Neuronal stem cell (in vitro differentiated cells): ENCODE data around the gene RPP40.

Experiments used
- DNase-seq: peaks from one replicate; pipeline ENCODE4 v3.0.0-alpha.2; 2013; ENCODE audit warnings: low spot score
- H2AFZ ChIP-seq: one replicate; pipeline ENCODE4 v1.6.1; 2013; ENCODE audit warnings: mild to moderate bottlenecking, low read length, inconsistent platforms
- H2AK5ac ChIP-seq: 2 replicates; pipeline ENCODE4 v1.6.1; 2013; ENCODE audit warnings: low read depth, mild to moderate bottlenecking, inconsistent platforms, low read length, moderate library complexity, mixed read lengths
- H2BK120ac ChIP-seq: 2 replicates; pipeline ENCODE4 v1.6.1; 2013; ENCODE audit warnings: low read depth, mild to moderate bottlenecking, inconsistent platforms, low read length, moderate library complexity, mixed read lengths
- H2BK12ac ChIP-seq: one replicate; pipeline ENCODE4 v1.6.1; 2013; ENCODE audit warnings: low read length, inconsistent platforms
- H2BK15ac ChIP-seq: 2 replicates; pipeline ENCODE4 v1.6.1; 2013; ENCODE audit warnings: mild to moderate bottlenecking, low read length, inconsistent platforms, mixed read lengths
- H2BK5ac ChIP-seq: one replicate; pipeline ENCODE4 v1.6.1; 2013; ENCODE audit warnings: inconsistent platforms, mild to moderate bottlenecking, low read length, moderate library complexity
- H3K14ac ChIP-seq: one replicate; pipeline ENCODE4 v1.6.1; 2013; ENCODE audit warnings: low read length, inconsistent platforms
- H3K18ac ChIP-seq: 2 replicates; pipeline ENCODE4 v1.6.1; 2013; ENCODE audit warnings: low read length, inconsistent platforms
- H3K23ac ChIP-seq: 2 replicates; pipeline ENCODE4 v1.6.1; 2013; ENCODE audit warnings: low read depth, mild to moderate bottlenecking, mixed read lengths, low read length, inconsistent platforms; ENCODE audit not compliant: poor library complexity
- H3K27ac ChIP-seq: replicated peaks from 3 replicates; pipeline ENCODE4 v1.5.1; 2013; ENCODE audit warnings: low read length, inconsistent platforms
- H3K27me3 ChIP-seq, 3 experiments: 2 replicates each; pipeline ENCODE4 v1.6.1; 2013; ENCODE audit warnings: low read length in 3 of 3, mild to moderate bottlenecking in 2 of 3, inconsistent platforms in 1 of 3, low read depth in 1 of 3, mixed read lengths in 1 of 3, moderate library complexity in 1 of 3; ENCODE audit not compliant: control insufficient read depth in 3 of 3, insufficient read depth in 3 of 3
- H3K36me3 ChIP-seq, 2 donors: replicated peaks in 1 of 2; 2 replicates each; pipeline ENCODE4 v1.6.1; 2013; ENCODE audit warnings: low read length in 2 of 2; ENCODE audit not compliant: control insufficient read depth in 2 of 2, insufficient read depth in 2 of 2
- H3K4ac ChIP-seq: 2 replicates; pipeline ENCODE4 v1.6.1; 2013; ENCODE audit warnings: inconsistent platforms, mild to moderate bottlenecking, low read length, moderate library complexity
- H3K4me1 ChIP-seq, 2 donors: 1 replicate in 1 of 2; 2 replicates in 1 of 2; pipeline ENCODE4 v1.6.1; 2013; ENCODE audit warnings: low read length in 2 of 2, low read depth in 1 of 2; ENCODE audit not compliant: control insufficient read depth in 2 of 2, insufficient read depth in 1 of 2
- H3K4me2 ChIP-seq: one replicate; pipeline ENCODE4 v1.6.1; 2013; ENCODE audit warnings: mild to moderate bottlenecking, low read length, inconsistent platforms; ENCODE audit not compliant: insufficient read depth, poor library complexity, severe bottlenecking
- H3K4me3 ChIP-seq, 2 donors: 2 replicates each; pipeline ENCODE4 v1.5.1; 2013; ENCODE audit warnings: low read length in 2 of 2, mild to moderate bottlenecking in 2 of 2, inconsistent platforms in 1 of 2, moderate library complexity in 1 of 2
- H3K79me1 ChIP-seq: one replicate; pipeline ENCODE4 v1.6.1; 2013; ENCODE audit warnings: low read depth, mild to moderate bottlenecking, inconsistent platforms, low read length, moderate library complexity
- H3K9ac ChIP-seq: one replicate; pipeline ENCODE4 v1.6.1; 2013; ENCODE audit warnings: mild to moderate bottlenecking, low read depth, low read length, inconsistent platforms; ENCODE audit not compliant: poor library complexity
- H3K9me3 ChIP-seq, 2 donors: replicated peaks in 1 of 2; 2 replicates each; pipeline versions ENCODE3 to v1.6.1; 2013; ENCODE audit warnings: low read length in 2 of 2, mild to moderate bottlenecking in 2 of 2, inconsistent platforms in 1 of 2, low read depth in 1 of 2, mixed read lengths in 1 of 2, moderate library complexity in 1 of 2; ENCODE audit not compliant: control insufficient read depth in 2 of 2, insufficient read depth in 1 of 2
- H4K8ac ChIP-seq: one replicate; pipeline ENCODE4 v1.6.1; 2013; ENCODE audit warnings: low read depth, mild to moderate bottlenecking, inconsistent platforms, low read length, moderate library complexity
- H4K91ac ChIP-seq: one replicate; pipeline ENCODE4 v1.6.1; 2013; ENCODE audit warnings: low read length, low read depth, mild to moderate bottlenecking, inconsistent platforms; ENCODE audit not compliant: poor library complexity
- WGBS, 2 donors: extraction: QIAGEN DNeasy Blood & Tissue Kit; methylation state at CpG; one replicate each; pipeline ENCODE4 v1.1.7; 2013; ENCODE audit warnings: missing lambda C conversion rate in 2 of 2, mixed read lengths in 1 of 2; ENCODE audit not compliant: insufficient read length in 2 of 2, insufficient replicate concordance in 1 of 2; ENCODE audit errors: extremely low coverage in 2 of 2; 5-methylcytosine and 5-hydroxymethylcytosine counted together

RPP40 gene

DNA sequence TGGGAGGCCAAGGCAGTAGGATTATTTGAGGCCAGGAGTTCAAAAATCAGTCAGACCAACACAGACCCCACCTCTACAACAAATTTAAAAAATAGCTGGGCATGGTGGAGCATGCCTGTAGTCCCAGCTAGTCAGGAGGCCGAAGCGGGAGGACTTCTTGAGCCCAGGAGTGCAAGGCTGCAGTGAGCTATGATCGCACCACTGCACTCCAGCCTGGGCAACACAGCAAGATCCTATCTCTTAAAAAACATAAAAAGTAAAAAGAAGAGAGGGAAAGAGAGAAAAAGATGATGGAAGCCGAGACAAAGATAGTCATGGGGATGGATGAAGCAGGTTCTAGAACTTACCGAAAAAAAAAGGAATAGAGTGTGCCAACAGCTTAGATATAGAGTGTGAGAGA, 25.8 kb upstream of the RPP40 start:
- no peak for DNase-seq
- no peak overlapping the region for H3K18ac ChIP-seq
- H3K79me1 ChIP-seq: no peaks in the 10 kb centered on the region
- no peak overlapping the region for H3K4me3 ChIP-seq
- H3K23ac ChIP-seq: no peak overlapping the region
- H4K91ac ChIP-seq: no peak overlapping the region
- no peaks in the 10 kb centered on the region for H3K27me3 ChIP-seq
- H2BK12ac ChIP-seq: no peak overlapping the region
- no peak overlapping the region for H3K9ac ChIP-seq
- H4K8ac ChIP-seq: no peak overlapping the region
- no peak overlapping the region for H3K4me2 ChIP-seq
- H3K27ac ChIP-seq: no peak overlapping the region
- no peaks in the 10 kb centered on the region for H3K9me3 ChIP-seq
- no CpG with 5 or more reads among the region's 5 CpGs for WGBS, 2 donors
- no peak overlapping the region for H3K14ac ChIP-seq
- H2AFZ ChIP-seq: no peak overlapping the region
- no peak overlapping the region for H2BK15ac ChIP-seq
- H2BK120ac ChIP-seq: no peak overlapping the region
- H2BK5ac ChIP-seq: no peak overlapping the region
- H3K4me1 ChIP-seq: peaks cover 8 to 10% of the 10 kb centered on the region in 2 donors
- H2AK5ac ChIP-seq: no peak overlapping the region
- H3K36me3 ChIP-seq: no peaks in the 10 kb centered on the region
- no peak overlapping the region for H3K4ac ChIP-seq

DNA sequence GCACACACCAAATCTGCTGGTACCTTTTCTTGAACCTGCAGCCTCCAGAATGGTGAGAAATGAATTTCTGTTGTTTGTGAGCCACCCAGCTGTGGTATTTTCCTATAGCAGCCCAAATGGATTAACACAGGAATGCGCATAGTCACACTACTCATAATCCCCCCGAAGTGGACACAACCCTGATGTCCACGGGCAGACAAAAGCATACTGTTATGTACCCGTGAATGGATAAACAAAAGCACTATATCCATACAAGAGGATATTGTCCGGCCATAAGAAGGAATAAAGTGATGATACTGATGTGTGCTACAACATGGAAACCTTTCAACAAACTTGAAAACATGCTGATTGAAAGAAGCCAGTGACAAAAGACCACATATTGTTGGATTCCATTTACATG, 25.1 kb upstream of the RPP40 start:
- DNase-seq: no peak
- no peak overlapping the region for H3K18ac ChIP-seq
- H2BK15ac ChIP-seq: no peak overlapping the region
- H3K9ac ChIP-seq: no peak overlapping the region
- no peaks in the 10 kb centered on the region for H3K9me3 ChIP-seq
- no peak overlapping the region for H2AK5ac ChIP-seq
- no peaks in the 10 kb centered on the region for H3K79me1 ChIP-seq
- no peak overlapping the region for H4K8ac ChIP-seq
- no peak overlapping the region for H3K4ac ChIP-seq
- no peak overlapping the region for H2BK12ac ChIP-seq
- peaks cover 8 to 10% of the 10 kb centered on the region in 2 donors for H3K4me1 ChIP-seq
- H3K27ac ChIP-seq: no peak overlapping the region
- H3K4me2 ChIP-seq: no peak overlapping the region
- no peaks in the 10 kb centered on the region for H3K36me3 ChIP-seq
- no peak overlapping the region for H2BK5ac ChIP-seq
- no peak overlapping the region for H2AFZ ChIP-seq
- H4K91ac ChIP-seq: no peak overlapping the region
- no peak overlapping the region for H2BK120ac ChIP-seq
- H3K14ac ChIP-seq: no peak overlapping the region
- no peak overlapping the region for H3K23ac ChIP-seq
- no peak overlapping the region for H3K4me3 ChIP-seq
- H3K27me3 ChIP-seq: no peaks in the 10 kb centered on the region
- WGBS, 2 donors: no CpG with 5 or more reads among the region's 5 CpGs

DNA sequence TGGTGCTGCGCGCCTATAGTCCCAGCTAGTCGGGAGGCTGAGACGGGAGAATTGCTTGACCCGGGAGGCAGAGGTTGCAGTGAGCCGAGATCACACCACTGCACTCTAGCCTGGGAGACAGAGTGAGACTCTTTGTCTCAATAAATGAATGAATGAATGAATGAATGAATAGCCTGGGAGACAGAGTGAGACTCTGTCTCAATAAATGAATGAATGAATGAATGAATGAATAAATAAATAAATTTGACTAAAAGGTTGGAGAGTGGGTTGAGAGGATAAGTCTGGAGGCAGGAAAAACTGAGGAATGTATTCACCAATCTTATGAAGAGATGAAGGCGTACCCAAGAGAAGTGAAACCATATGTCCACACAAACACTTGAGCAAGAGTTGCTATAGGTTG, 24.5 kb upstream of the RPP40 start:
- Histone ChIP-seq H3K9me3 (no peaks in the 10 kb centered on the region), H3K4me1 (peaks cover 8 to 10% of the 10 kb centered on the region in 2 donors), H3K27ac (no peak overlapping the region), H2BK15ac (no peak overlapping the region), H2BK120ac (no peak overlapping the region), H4K91ac (no peak overlapping the region), H4K8ac (no peak overlapping the region), H3K4me2 (no peak overlapping the region), H3K18ac (no peak overlapping the region), H3K4me3 (no peak overlapping the region), H3K23ac (no peak overlapping the region), H3K4ac (no peak overlapping the region), H2AK5ac (no peak overlapping the region), H3K36me3 (no peaks in the 10 kb centered on the region), H2BK12ac (no peak overlapping the region), H2AFZ (no peak overlapping the region), H2BK5ac (no peak overlapping the region), H3K27me3 (no peaks in the 10 kb centered on the region), H3K9ac (no peak overlapping the region), H3K14ac (no peak overlapping the region), H3K79me1 (no peaks in the 10 kb centered on the region)
- no peak for DNase-seq
- WGBS, 2 donors: no CpG with 5 or more reads among the region's 7 CpGs

DNA sequence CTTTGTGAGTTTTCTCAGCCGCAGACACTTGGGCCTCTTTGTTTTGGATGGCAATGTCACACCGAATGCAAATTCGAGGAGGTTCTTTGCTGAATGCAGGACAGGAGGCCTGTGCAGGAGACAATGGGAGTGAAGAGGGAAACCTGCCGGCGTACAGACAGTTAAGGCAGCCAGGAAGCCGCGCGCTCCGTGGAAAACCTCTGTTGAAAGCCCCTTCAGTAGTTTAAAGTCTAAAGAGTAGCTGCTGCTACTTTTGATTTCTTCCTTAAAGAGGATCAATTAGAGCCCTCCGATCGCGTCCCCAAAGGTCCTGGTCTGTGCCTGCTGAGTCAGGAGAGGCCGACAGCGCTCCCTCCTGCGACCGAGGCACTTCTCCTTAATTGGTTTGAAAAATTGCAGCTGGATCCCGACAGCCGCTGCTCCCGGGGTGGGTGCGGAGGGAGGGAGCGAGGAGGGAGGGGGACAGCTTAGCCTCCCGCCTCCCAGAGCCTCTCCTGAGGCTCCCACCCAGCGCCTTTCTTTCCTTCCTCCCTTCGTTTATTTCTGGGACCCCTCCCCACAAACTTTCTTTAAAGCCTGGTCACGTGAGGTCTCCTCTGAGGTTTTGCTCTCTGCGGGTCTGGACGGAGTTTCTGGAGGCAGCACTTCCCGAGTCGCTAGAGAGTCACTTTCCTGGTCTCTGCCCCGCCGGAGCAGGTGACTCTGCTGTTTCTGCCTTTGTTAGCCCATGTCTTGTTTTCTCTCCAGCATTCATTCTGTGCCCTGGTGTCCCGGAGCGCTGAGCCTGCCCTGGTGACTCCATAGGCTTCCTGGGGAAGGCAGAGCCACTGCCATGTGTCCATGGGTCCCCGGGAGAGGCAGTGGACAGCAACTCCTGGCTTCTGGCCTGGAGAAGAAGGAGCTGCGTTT, 22.3 kb upstream of the RPP40 start:
- Histone ChIP-seq H4K8ac (no peak overlapping the region), H3K27ac (peak overlapping the region; percentile 92), H2BK5ac (peak overlapping the region; percentile 56), H3K36me3 (no peaks in the 10 kb centered on the region), H4K91ac (no peak overlapping the region), H2BK15ac (no peak overlapping the region), H3K79me1 (no peaks in the 10 kb centered on the region), H2AK5ac (no peak overlapping the region), H2BK12ac (no peak overlapping the region), H3K4me2 (peak overlapping the region; percentile 55), H3K18ac (peak overlapping the region; percentile 78), H3K4me1 (peaks cover 8 to 10% of the 10 kb centered on the region in 2 donors), H3K27me3 (no peaks in the 10 kb centered on the region), H3K9ac (no peak overlapping the region), H3K23ac (no peak overlapping the region), H3K4me3 (peak overlapping the region; percentile 21 to 51), H3K4ac (no peak overlapping the region), H2BK120ac (peak overlapping the region; percentile 37), H3K9me3 (no peaks in the 10 kb centered on the region), H3K14ac (no peak overlapping the region), H2AFZ (peak overlapping the region; percentile 99)
- DNase-seq: peak; percentile 58
- no CpG with 5 or more reads among the region's 35 CpGs for WGBS, 2 donors
